HEK293T (cell line): ENCODE data around the gene LTBP4.

Experiments
- ARNT ChIP-seq: fragments of 450-650 bp; IDR thresholded peaks from 2 replicates; pipeline ENCODE4 v1.6.1; 2017; ENCODE audit warnings: mild to moderate bottlenecking
- ELF4 ChIP-seq: fragments of 450-650 bp; IDR thresholded peaks from 2 replicates; pipeline ENCODE4 v1.6.1; 2017; ENCODE audit warnings: antibody characterized with exemption
- FOXA1 ChIP-seq: fragments of 450-650 bp; IDR thresholded peaks from 2 replicates; pipeline ENCODE4 v1.6.1; 2016; ENCODE audit warnings: mild to moderate bottlenecking
- FOXK2 ChIP-seq: fragments of 450-650 bp; IDR thresholded peaks from 2 replicates; pipeline ENCODE4 v1.6.1; 2016; ENCODE audit warnings: mild to moderate bottlenecking
- L3MBTL2 ChIP-seq: fragments of 450-650 bp; conservative IDR thresholded peaks from 2 replicates; pipeline ENCODE4 v1.6.1; 2016; ENCODE audit warnings: mild to moderate bottlenecking
- SUZ12 ChIP-seq: fragments of 450-650 bp; IDR thresholded peaks from 2 replicates; pipeline ENCODE4 v1.6.1; 2016; ENCODE audit warnings: mild to moderate bottlenecking
- TARDBP ChIP-seq: fragments of 450-650 bp; IDR thresholded peaks from 2 replicates; pipeline ENCODE4 v1.6.1; 2016
- ZNF384 ChIP-seq: fragments of 450-650 bp; IDR thresholded peaks from 2 replicates; pipeline ENCODE4 v1.6.1; 2016

- no peak for TF ChIP-seq L3MBTL2
- no peak for TF ChIP-seq ELF4
- TF ChIP-seq SUZ12: no peak
- TF ChIP-seq ARNT: no peak
- TF ChIP-seq FOXA1: no peak
- no peak for TF ChIP-seq TARDBP
- TF ChIP-seq ZNF384: no peak
- TF ChIP-seq FOXK2: no peak
These were observed 58.4 kb downstream of the LTBP4 start for GRCh38 chr19:40659566-40659965.
